ENCODE data around the gene PHC2. TPM values are rescaled to one million over a fixed set of nuclear protein-coding genes. Genes with fewer than 3 reads are reported as not detected.

Gene PHC2
- total RNA-seq, 6 donors from 2014 or later: 103 to 173 (median 129) TPM

- ATAC-seq (ENCODE audit: low FRiP score in 2 of 2) (no peak), DNase-seq (no peak)
- H3K4me3 ChIP-seq: no peak overlapping the region
- WGBS, 2 donors: 68 to 73% methylated on average over 2 of the region's 2 CpGs
- peaks cover 0 to 10% (median 3%) of the 10 kb centered on the region in 4 donors for H3K36me3 ChIP-seq
- H3K27ac ChIP-seq: peak overlapping the region in 2 of 4 donors; percentile 44 to 62
- no peaks in the 10 kb centered on the region for H3K9me3 ChIP-seq
- no peak for TF ChIP-seq EP300 (IDR thresholded peaks at IDR 0.05)
- TF ChIP-seq POLR2A (IDR thresholded peaks at IDR 0.05): no peak
- no peak for TF ChIP-seq POLR2AphosphoS5 (IDR thresholded peaks at IDR 0.05)
- TF ChIP-seq, protein P1, sequence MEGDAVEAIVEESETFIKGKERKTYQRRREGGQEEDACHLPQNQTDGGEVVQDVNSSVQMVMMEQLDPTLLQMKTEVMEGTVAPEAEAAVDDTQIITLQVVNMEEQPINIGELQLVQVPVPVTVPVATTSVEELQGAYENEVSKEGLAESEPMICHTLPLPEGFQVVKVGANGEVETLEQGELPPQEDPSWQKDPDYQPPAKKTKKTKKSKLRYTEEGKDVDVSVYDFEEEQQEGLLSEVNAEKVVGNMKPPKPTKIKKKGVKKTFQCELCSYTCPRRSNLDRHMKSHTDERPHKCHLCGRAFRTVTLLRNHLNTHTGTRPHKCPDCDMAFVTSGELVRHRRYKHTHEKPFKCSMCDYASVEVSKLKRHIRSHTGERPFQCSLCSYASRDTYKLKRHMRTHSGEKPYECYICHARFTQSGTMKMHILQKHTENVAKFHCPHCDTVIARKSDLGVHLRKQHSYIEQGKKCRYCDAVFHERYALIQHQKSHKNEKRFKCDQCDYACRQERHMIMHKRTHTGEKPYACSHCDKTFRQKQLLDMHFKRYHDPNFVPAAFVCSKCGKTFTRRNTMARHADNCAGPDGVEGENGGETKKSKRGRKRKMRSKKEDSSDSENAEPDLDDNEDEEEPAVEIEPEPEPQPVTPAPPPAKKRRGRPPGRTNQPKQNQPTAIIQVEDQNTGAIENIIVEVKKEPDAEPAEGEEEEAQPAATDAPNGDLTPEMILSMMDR (IDR thresholded peaks at IDR 0.05): no peak
- no peaks in the 10 kb centered on the region for H3K27me3 ChIP-seq
- peaks cover 0 to 8% (median 2%) of the 10 kb centered on the region in 4 donors for H3K4me1 ChIP-seq
Observed at GRCh38 chr1:33287317-33287716, 143.6 kb downstream of the PHC2 start.

GRCh38 chr1:33286451-33287185 lies 144.3 kb downstream of the PHC2 start:
- no peak for ATAC-seq (ENCODE audit: low FRiP score in 2 of 2)
- Histone ChIP-seq H3K27me3 (no peaks in the 10 kb centered on the region), H3K9me3 (no peaks in the 10 kb centered on the region), H3K4me3 (no peak overlapping the region), H3K4me1 (peaks cover 0 to 8% (median 2%) of the 10 kb centered on the region in 4 donors), H3K36me3 (peaks cover under 1 to 17% (median 9%) of the 10 kb centered on the region in 4 donors), H3K27ac (peak overlapping the region in 3 of 4 donors; percentile 36 to 62 (median 38))
- no peak for DNase-seq
- TF ChIP-seq POLR2A (IDR thresholded peaks at IDR 0.05): no peak
- no peak for TF ChIP-seq POLR2AphosphoS5 (IDR thresholded peaks at IDR 0.05)
- TF ChIP-seq, protein P1 (IDR thresholded peaks at IDR 0.05): no peak
- no peak for TF ChIP-seq EP300 (IDR thresholded peaks at IDR 0.05)
- WGBS, 2 donors: 69 to 71% methylated on average over 8 of the region's 8 CpGs

DNA sequence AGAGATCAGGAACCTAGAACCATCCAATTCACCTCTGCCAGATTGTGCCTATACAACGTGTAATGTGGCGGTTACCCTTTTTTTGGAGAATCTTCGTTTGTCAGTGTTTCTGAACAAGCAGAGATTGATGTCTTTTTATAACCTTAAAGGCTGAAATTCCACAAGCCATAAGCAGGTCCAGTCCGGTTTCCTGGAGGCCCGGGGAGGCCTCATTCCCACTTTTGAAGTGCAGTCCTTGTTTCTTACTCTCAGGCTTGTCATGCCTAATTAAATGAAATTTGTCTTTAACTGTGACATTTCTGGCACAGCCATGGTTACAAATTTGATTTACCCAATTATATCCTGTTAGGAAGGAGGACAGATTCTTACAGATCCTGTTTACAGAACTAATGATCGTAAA lies 146.8 kb downstream of the PHC2 start:
- peaks cover 8 to 33% (median 25%) of the 10 kb centered on the region in 4 donors for H3K36me3 ChIP-seq
- 68 to 75% methylated on average over 6 of the region's 6 CpGs for WGBS, 2 donors
- no peak overlapping the region for H3K27ac ChIP-seq
- no peak for ATAC-seq (ENCODE audit: low FRiP score in 2 of 2)
- H3K4me3 ChIP-seq: no peak overlapping the region
- DNase-seq: no peak
- no peaks in the 10 kb centered on the region for H3K27me3 ChIP-seq
- TF ChIP-seq POLR2AphosphoS5 (IDR thresholded peaks at IDR 0.05): no peak
- no peak for TF ChIP-seq POLR2A (IDR thresholded peaks at IDR 0.05)
- TF ChIP-seq, protein P1 (IDR thresholded peaks at IDR 0.05): no peak
- no peak for TF ChIP-seq EP300 (IDR thresholded peaks at IDR 0.05)
- H3K4me1 ChIP-seq: peaks cover 0 to 8% (median 2%) of the 10 kb centered on the region in 4 donors
- H3K9me3 ChIP-seq: no peaks in the 10 kb centered on the region

GRCh38 chr1:33282791-33283190 lies 148.1 kb downstream of the PHC2 start:
- TF ChIP-seq, protein P1 (IDR thresholded peaks at IDR 0.05): no peak
- Histone ChIP-seq H3K4me3 (no peak overlapping the region), H3K27ac (no peak overlapping the region), H3K27me3 (no peaks in the 10 kb centered on the region), H3K9me3 (no peaks in the 10 kb centered on the region), H3K36me3 (peaks cover 8 to 46% (median 26%) of the 10 kb centered on the region in 4 donors), H3K4me1 (peaks cover 0 to 4% (median 2%) of the 10 kb centered on the region in 4 donors)
- DNase-seq (no peak), ATAC-seq (ENCODE audit: low FRiP score in 2 of 2) (no peak)
- WGBS, 2 donors: 87 to 90% methylated on average over 3 of the region's 3 CpGs
